ENCODE measurements around the gene PTPA. TPM values are rescaled to one million over a fixed set of nuclear protein-coding genes. Genes with fewer than 3 reads are reported as not detected.
"Not testable (repeated sequence)": the region's sequence is repeated elsewhere in the genome, so short reads cannot be mapped to it uniquely, and the experiment has no call there.

Gene PTPA
- total RNA-seq, 1 experiment from 2014 or later: 206 TPM

- not testable (repeated sequence) for DNase-seq (ENCODE audit: low spot score)
These were observed 85.8 kb downstream of the PTPA start for GRCh38 chr9:129197045-129197444.

DNA sequence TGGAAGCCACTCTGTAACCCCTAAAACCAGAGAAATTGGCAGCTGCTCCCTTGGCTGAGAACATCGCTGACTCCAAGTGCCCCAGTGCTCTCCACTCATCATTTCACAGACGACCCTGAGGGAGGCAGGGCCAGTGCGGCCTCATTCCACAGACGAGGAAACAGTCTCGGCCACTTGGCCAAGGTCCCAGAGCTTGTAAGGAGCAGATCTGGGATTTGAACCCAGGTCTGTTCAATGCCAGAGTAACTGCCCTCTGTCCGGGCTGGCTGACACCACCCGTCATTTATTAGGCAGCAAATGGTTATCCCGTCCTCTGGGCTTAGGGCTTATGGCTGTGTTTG is 86.7 kb downstream of the PTPA start:
- DNase-seq (ENCODE audit: low spot score): no peak

Other genes with a start within 250 kb of the PTPA start
- 10.4 and 11.8 TPM in 2 replicates for gene KYAT1, start 229.5 kb upstream of the PTPA start, total RNA-seq (2014; rRNA removed; shearing (Covaris generic))
- gene LRRC8A, start 229.3 kb upstream of the PTPA start, total RNA-seq (2014; rRNA removed; shearing (Covaris generic)): 39.5 and 43.2 TPM in 2 replicates
- not detected in 2 replicates for gene PHYHD1, start 190.4 kb upstream of the PTPA start, total RNA-seq (2014; rRNA removed; shearing (Covaris generic))
- gene DOLK, start 163.8 kb upstream of the PTPA start, total RNA-seq (2014; rRNA removed; shearing (Covaris generic)): 27.6 and 29.0 TPM in 2 replicates
- gene NUP188, start 163.7 kb upstream of the PTPA start, total RNA-seq (2014; rRNA removed; shearing (Covaris generic)): 55.8 and 75.5 TPM in 2 replicates
- gene SH3GLB2, start 83.1 kb upstream of the PTPA start, total RNA-seq (2014; rRNA removed; shearing (Covaris generic)): 118 and 146 TPM in 2 replicates
- gene MIGA2, start 74.8 kb upstream of the PTPA start, total RNA-seq (2014; rRNA removed; shearing (Covaris generic)): 64.8 and 66.6 TPM in 2 replicates
- 45.4 and 50.8 TPM in 2 replicates for gene DOLPP1, start 30.3 kb upstream of the PTPA start, total RNA-seq (2014; rRNA removed; shearing (Covaris generic))
- gene CRAT, start 622 bp upstream of the PTPA start, total RNA-seq (2014; rRNA removed; shearing (Covaris generic)): 37.4 and 43.7 TPM in 2 replicates
- 68.5 and 77.2 TPM in 2 replicates for gene IER5L, start 66.8 kb downstream of the PTPA start, total RNA-seq (2014; rRNA removed; shearing (Covaris generic))

All from HT-29 (cell line).